Stimulated activated CD8-positive, alpha-beta memory T cell treated with anti-CD3 and anti-CD28 coated beads, Interleukin-7, amount 100 ng/mL, for 1 hour (primary cell): ENCODE measurements around the gene ASB15.

Source experiments
- DNase-seq, 2 donors: peaks; one replicate each; pipeline ENCODE4 v3.0.0-alpha.2; 2020; ENCODE audit warnings: low read depth in 2 of 2

The ASB15 gene

DNA sequence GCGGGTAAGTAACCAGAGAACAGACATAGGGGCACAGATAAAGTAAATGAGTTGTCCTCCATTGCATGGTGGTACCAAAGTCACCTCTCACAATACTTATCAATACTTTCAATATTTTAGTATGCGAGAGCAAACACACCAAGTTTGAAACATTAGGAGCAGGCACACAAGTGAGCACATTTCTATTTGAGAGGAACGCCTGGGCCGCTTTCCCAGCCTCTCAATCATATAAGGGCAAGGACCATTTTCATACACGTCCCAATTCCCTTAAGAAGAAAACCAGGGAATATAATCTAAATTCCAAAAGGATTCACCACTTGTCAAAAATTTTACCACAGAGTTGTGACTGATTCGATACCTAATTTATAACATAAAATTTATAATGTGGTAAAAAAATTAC lies 61.6 kb downstream of the ASB15 start:
- no peak for DNase-seq

DNA sequence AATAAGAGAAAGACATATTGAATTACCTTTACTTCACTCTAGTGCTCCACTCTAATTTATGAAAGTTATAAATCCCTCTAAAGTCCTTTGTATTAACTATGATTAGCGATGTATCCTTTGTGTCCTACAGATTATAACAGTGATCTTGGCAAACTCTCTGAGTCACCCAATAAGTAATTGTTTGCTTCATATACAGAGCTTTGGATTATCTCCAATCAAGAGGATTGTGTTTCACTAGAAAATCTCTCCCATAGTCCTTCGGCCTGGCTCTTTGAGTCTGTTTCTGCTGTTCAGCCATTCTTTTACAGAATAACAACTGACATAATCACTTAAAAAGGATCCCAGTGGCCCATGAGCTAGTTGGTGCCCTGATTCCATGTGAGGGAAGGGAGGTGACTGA lies 63.5 kb downstream of the ASB15 start:
- DNase-seq, result no peak

DNA sequence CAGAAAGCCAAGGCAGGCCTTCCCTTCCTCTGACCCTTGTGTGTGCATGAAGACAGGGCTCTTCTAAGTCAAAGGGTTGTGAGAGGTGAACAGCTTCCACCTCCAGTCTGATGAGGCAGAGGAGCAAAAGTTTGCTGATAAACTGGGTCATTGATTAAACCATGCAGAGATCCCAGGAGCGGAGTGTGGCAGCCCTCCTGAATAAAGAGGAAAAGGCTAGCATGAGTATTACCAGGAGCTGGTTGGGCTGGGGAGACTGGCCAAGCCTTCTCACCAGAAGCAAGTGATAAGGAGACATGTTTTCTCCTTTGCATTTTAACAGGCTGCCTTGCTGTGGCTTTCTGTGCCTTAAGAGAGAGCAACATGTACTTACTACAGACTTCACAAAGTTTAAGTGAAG lies 64.3 kb downstream of the ASB15 start:
- no peak for DNase-seq

DNA sequence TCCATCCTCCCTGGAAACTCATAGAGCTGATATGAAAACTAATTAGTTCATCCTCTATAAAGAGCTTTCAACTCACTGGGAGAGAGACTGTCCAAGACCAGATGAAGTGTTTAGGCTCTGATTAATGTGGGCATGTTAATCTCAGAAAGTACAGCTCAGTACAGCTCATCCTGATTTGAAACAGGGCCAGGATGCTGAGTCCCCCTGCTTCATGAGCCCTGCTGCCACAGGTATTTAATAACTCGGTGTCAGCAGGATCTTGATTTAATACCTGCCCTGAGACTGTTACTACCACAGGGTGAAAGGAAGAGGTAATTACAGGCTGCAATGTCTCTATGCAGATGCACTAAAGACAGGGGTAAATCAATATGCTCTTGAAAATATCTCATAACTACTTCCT lies 64.9 kb downstream of the ASB15 start:
- no peak for DNase-seq

DNA sequence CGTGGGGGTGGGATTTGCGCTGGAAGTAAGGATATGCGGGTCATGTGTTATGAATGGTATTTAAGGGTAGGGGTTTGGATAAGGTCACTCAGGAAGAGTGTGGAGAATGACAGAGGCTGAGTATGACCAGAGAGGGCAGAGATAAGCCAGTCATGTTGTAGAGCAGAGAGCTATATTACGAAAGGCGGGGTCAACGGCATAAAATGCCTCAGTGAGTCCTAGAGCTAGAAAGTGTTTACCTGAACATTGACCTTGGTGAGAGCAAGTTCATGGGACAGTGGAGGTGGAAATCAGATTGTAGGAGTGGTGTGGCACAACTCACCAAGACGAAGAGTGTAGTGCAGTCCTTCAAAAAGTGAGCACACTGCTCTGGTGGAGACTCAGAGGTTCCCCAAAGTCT lies 67.9 kb downstream of the ASB15 start:
- no peak for DNase-seq

DNA sequence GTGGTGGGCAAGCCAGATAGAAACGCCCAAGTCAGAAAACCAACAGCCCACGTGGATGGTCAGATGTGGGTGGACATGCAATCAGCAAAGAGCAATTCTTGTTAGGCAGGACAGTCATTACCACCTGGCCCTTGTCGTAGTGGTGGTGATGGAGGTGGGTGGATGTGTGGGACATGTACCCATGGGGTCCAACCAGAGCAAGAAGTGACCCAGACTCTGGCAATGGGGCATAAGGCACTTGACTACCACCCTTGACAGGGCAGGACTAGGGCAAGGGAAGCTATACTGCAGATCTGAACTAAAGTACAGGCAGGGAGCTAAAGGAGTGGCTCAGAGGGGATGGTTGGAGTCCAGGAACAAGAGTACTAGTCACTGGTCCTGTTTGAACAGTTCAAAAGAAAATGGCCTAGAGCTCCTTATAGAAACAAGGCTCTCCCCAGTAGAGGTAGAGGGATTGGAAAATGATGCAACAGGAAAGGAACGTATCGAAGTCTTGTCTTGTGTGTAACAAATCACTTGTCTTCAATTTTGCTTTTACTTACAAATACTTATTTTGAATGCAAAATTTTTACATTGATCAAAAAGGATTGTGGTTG lies 71.6 kb downstream of the ASB15 start:
- DNase-seq, result no peak

DNA sequence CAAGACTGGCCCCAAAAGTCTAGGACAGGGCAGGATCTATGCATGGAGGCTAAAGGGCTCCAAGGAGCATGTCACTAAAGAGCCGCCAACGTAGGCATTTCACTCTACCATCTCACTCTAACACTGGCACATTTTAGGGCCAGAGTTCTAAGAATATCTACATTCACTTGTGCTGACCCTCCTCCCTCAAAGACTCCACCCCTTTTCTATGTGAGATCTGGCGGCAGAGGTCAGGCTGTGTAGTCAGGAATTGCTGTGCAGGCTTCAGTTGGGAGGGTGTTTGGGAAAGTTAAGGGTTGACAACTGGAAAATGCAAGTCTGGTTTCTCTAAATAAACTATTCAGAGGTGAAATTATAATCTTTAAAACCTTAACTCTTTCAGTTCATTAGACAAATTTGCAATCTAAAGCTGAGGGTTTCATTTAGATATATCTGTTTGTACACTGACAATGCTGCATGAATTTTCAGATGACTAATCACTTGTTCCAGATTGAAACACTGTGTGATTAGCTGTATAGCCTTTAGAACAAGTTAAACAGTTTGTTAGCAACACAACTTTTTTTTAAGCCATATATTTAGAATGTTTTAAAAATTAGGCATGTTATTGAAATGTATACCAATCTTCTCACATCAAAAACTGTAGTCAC lies 72.3 kb downstream of the ASB15 start:
- no peak for DNase-seq

DNA sequence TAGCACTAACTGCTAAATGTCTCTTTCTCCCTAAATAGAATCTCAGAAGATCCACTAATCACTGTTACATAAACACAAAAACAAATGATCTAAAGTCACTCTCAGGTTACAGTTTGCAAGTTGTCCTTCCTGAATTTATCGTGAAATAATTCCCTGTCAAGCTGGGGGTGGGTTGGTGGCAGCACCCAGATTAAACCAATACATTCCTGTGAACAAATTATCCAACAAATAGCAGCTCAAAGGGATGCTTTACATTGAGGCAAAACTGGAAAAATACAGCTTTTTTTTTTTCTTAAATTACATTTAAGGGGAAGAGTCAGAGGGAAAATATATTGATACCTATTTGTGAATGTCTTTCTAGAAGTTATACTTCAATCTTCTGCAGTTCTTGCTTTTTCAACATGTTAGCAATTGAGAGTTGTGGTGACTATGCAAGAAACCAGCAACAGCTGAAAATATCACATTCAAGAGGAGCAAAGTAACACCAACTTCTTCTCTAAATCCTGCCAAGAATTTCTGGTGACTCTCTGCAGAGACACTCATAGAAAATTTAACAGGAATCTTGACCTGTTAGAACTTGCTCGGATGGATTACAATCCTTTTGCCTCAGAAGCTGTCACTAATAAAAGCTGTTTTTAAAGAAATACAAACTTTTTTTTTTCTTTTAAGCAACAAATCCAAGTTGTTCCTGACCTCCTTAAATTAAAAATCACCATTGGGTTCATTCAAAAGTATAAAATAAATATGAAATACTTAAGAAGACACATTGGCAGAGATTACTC lies 73.0 kb downstream of the ASB15 start:
- DNase-seq, result no peak

DNA sequence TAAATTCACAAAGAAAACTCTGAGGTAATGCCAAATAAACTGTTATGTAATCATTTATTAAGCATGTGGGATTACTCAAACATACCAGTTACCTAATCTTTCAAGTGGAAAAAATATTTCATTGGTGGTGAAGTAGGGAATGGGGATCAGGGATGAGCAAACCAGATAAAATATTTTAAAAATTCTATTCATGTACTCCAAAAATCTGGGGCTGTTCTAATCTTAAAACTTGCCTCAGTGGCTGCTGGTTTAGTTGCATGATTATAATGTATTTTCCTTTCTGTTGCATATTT lies 73.5 kb downstream of the ASB15 start:
- DNase-seq, result no peak

DNA sequence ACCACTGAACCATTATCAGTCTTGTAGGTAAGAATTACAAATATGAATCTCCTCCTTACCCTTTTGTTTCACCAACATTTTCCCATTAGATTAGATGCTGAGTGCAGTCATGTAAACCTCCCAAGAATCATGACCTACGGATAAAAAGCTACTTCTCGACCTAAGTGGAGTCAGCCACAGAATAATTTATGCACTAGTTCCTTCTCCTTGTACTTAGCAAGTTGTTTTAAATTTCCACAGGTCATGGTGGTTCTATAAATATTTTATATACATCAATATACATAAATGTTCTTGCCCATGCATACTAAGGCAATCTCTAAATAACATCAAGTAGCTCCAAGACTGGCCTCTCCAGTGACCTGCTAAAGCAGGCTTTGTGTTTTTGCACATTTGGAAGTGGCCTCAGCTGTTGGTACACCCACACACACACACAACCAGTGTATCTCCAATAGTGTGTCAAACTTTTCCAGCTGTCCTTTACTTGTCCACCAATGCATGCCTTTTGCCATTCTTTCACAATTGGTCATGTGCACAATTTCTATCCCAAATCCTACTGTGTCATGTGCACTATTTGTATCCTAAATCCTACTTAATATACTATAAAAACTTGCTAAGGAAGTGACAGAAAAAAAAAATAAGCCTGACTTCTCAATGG lies 75.6 kb downstream of the ASB15 start:
- no peak for DNase-seq

DNA sequence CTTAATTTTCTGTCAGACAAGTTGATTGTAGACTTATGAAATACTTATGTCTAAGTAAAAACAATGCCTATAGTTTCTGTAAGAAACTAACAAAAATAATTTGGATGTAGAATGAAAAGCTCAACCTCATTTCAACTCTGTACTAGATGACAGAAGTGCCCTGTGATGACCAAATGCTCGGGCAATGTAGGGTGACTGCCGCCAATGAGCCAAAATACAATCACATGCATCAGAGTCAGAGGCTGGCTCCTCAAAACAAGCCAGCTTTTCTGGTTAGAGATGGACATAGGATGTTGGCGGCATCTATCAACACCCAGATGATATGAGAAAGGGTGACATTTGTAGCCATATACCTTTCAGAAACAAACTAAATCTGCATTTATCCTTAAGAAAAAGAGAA lies 78.0 kb downstream of the ASB15 start:
- DNase-seq, result no peak

DNA sequence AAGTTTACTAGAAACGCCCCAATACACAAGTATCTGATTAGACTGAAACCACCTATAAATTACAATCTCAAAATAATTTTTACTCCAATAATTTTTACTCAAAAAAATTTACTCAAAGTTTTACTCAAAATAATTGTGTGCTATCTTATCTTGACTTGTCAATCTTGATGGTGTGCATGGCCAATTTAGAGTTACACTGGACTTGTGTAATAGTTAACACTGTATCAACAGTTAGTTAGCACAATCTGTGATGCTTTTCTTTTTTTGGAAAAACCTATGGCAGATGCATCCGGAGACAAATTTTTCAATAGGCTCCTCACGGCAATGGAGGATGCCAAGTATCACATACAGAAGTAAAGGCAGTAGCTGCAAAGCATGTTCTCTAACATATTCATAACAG lies 79.0 kb downstream of the ASB15 start:
- DNase-seq, result no peak

DNA sequence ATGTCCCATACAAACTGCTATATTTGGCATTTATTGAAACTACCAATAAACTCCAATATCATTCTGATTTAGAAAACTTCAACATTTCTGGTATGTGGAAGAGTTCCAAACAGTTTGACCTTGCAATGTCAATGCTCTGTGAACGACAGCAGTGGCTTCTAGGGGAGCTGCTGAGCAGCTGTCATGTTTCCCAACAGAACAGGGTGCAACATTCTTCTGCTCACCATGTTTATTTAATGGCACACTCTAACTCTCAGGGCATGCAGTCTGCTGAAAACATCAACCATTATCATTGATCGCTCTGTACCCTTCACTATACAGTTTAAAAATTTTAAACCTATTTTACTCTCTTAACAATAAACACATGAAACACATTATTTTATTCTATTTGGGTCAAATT lies 79.9 kb downstream of the ASB15 start:
- DNase-seq, result no peak

DNA sequence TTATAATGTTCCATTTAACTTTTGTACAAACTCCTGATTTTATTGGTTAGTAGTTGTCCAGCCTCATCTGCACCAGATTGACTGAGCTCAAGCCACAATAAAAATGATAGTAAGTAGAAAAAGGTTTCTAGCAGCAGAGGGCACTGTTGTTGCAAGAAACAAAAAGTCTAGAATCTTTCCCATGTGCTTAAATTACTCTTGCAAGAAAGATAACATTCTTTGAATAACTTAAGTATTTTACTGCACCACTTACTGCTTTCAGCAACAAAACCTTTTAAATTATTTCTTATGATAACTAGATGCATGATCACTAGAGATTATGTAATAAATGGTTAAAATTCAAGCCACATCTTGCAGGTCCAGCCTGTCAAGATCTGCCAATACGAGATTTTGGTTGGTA lies 81.1 kb downstream of the ASB15 start:
- no peak for DNase-seq

DNA sequence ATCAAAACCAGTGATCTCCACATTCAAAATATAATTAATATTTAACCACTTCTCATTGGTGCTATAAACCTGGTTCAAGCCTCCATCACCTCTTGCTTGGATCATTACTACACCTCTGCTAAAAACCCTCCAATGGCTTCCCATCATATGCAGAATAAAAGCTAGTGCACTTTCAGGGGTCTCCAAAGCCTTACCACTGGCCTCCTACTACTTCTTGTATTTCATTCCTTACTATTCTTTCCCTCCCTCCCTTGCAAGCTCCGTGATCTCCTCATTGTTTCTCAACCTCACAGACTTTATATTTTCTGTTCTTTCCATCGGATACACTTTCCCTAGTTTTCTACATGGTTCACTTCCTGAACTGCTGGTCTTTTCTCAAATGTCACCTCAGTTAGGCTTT lies 85.5 kb downstream of the ASB15 start:
- DNase-seq, result no peak

DNA sequence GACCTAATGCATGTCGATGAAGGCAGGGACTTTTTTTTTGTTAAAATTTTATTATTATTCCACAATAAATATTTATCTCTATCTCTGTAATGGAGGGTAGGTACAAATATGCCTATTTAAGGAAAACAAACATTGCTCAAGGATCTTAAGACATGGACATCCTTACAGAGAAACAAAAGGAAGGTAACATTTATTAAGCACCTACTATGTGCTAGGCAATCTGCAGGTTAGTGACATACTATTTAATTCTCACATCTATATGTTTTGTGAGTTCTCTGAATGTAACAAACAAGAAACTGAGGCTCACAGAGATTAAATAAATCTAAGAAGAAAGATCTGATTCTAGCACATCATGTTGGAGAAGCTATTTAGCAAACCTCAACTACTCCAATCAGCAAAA lies 86.1 kb downstream of the ASB15 start:
- DNase-seq, result no peak
